Gastroesophageal sphincter (tissue), 3 donors: ENCODE data around the gene MTO1.

Source experiments
- EP300 ChIP-seq: sonication (generic); formaldehyde crosslinking; IDR thresholded peaks from one replicate; pipeline ENCODE4 v1.6.1; 2017; ENCODE audit warnings: antibody characterized with exemption, mild to moderate bottlenecking
- TF ChIP-seq, protein P1 (sequence below), 4 experiments: fragments of 200-600 bp in 2 of 4; fragments of 450-650 bp in 2 of 4; sonication (generic) in 1 of 4; IDR thresholded peaks; one replicate each; pipeline ENCODE4 v1.5.1; 2017 to 2019; ENCODE audit warnings: antibody characterized with exemption in 4 of 4, mild to moderate bottlenecking in 2 of 4, moderate library complexity in 2 of 4

DNA sequence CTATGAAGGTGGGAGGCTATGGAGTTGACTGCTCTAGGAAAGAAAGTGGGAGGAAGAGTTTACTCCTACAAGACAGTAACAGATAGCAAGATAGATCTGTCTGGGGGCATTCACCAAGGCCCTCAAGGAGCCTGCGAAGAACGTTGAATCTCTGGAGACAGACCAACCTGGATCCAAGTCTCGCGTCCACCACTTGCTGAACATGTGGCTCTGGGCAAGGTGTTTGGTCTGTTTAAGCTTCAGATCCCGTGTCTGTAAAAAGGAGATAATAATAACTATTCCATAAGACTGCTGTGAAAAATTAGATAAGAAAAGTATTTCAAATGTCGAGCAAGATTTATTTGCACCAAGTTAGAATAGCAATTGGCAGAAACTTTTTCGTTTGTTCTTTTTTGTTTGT lies 67.4 kb downstream of the MTO1 start:
- TF ChIP-seq, protein P1, sequence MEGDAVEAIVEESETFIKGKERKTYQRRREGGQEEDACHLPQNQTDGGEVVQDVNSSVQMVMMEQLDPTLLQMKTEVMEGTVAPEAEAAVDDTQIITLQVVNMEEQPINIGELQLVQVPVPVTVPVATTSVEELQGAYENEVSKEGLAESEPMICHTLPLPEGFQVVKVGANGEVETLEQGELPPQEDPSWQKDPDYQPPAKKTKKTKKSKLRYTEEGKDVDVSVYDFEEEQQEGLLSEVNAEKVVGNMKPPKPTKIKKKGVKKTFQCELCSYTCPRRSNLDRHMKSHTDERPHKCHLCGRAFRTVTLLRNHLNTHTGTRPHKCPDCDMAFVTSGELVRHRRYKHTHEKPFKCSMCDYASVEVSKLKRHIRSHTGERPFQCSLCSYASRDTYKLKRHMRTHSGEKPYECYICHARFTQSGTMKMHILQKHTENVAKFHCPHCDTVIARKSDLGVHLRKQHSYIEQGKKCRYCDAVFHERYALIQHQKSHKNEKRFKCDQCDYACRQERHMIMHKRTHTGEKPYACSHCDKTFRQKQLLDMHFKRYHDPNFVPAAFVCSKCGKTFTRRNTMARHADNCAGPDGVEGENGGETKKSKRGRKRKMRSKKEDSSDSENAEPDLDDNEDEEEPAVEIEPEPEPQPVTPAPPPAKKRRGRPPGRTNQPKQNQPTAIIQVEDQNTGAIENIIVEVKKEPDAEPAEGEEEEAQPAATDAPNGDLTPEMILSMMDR (IDR thresholded peaks at IDR 0.05) = no peak
- TF ChIP-seq EP300 = no peak
